ENCODE data around the gene G0S2.

The G0S2 gene

GRCh38 chr1:209667708-209668107, 7.5 kb upstream of the G0S2 start:
- DNase-seq (ENCODE audit: low read depth in 1 of 2, low spot score in 1 of 2) = no peak
- no peak overlapping the region for H3K27ac ChIP-seq (replicated peaks)
- TF ChIP-seq CTCF (IDR thresholded peaks at IDR 0.05; ENCODE audit: insufficient read depth, low read length) = no peak
- no peak for TF ChIP-seq POLR2AphosphoS5 (IDR thresholded peaks at IDR 0.05; ENCODE audit: low read depth)
- TF ChIP-seq REST (IDR thresholded peaks at IDR 0.05; ENCODE audit: insufficient replicate concordance, low read depth) = no peak

GRCh38 chr1:209670441-209671082, 4.7 kb upstream of the G0S2 start:
- TF ChIP-seq REST (IDR thresholded peaks at IDR 0.05; ENCODE audit: insufficient replicate concordance, low read depth) (no peak), CTCF (IDR thresholded peaks at IDR 0.05; ENCODE audit: insufficient read depth, low read length) (no peak), GABPA (IDR thresholded peaks at IDR 0.05; ENCODE audit: low read depth) (no peak), SPI1 (IDR thresholded peaks at IDR 0.05; ENCODE audit: borderline replicate concordance, low read depth) (no peak), POLR2AphosphoS5 (IDR thresholded peaks at IDR 0.05; ENCODE audit: low read depth) (no peak)
- Histone ChIP-seq H3K27ac (replicated peaks) (no peak overlapping the region), H3K4me3 (replicated peaks; ENCODE audit: insufficient read depth, low read length) (no peak overlapping the region), H3K27me3 (ENCODE audit: insufficient read depth, poor library complexity, severe bottlenecking) (peaks cover 9% of the 10 kb centered on the region)
- DNase-seq (ENCODE audit: low read depth in 1 of 2, low spot score in 1 of 2) = no peak

More at GRCh38 chr1:209667708-209668107, 7.5 kb upstream of the G0S2 start:
- Histone ChIP-seq H3K4me3 (replicated peaks; ENCODE audit: insufficient read depth, low read length) (no peak overlapping the region), H3K27me3 (ENCODE audit: insufficient read depth, poor library complexity, severe bottlenecking) (peaks cover 2% of the 10 kb centered on the region)

- Histone ChIP-seq H3K27ac (replicated peaks) (peak overlapping the region; percentile 71), H3K4me3 (replicated peaks; ENCODE audit: insufficient read depth, low read length) (no peak overlapping the region), H3K27me3 (ENCODE audit: insufficient read depth, poor library complexity, severe bottlenecking) (peaks cover 21% of the 10 kb centered on the region)
- no peak for TF ChIP-seq CTCF (IDR thresholded peaks at IDR 0.05; ENCODE audit: insufficient read depth, low read length)
- peak; percentile 89 for TF ChIP-seq SPI1 (IDR thresholded peaks at IDR 0.05; ENCODE audit: borderline replicate concordance, low read depth)
- DNase-seq (ENCODE audit: low read depth in 1 of 2, low spot score in 1 of 2) = peak in 1 of 2 experiments; percentile 71
Measured at GRCh38 chr1:209672705-209673630, 2.2 kb upstream of the G0S2 start.

Measured in HL-60 (cell line).